Gastroesophageal sphincter (tissue), 4 donors: ENCODE results near the gene PRR12. TPM values are rescaled to one million over a fixed set of nuclear protein-coding genes. Genes with fewer than 3 reads are reported as not detected.

ENCODE experiments used
- ATAC-seq: fragments of 150-250 bp; one replicate; pipeline ENCODE4 v1.9.1; 2016; ENCODE audit warnings: mild to moderate bottlenecking, moderate library complexity
- H3K27ac ChIP-seq, 4 donors: fragments of 200-600 bp; sonication (generic) in 3 of 4; 1 replicate in 3 of 4; 2 replicates in 1 of 4; pipeline ENCODE4 v1.5.1; 2016 to 2019
- H3K27me3 ChIP-seq: fragments of 200-600 bp; sonication (generic); one replicate; pipeline ENCODE4 v1.5.1; 2019
- H3K36me3 ChIP-seq, 2 donors: fragments of 200-600 bp; sonication (generic); one replicate each; pipeline ENCODE4 v1.5.1; 2019; ENCODE audit warnings: control low read depth in 1 of 2
- H3K4me1 ChIP-seq, 3 donors: fragments of 200-600 bp; sonication (generic); 1 replicate in 2 of 3; 2 replicates in 1 of 3; pipeline ENCODE4 v1.5.1; 2016 to 2019; ENCODE audit warnings: control low read depth in 2 of 3
- H3K4me3 ChIP-seq, 2 donors: fragments of 200-600 bp; sonication (generic); one replicate each; pipeline ENCODE4 v1.5.1; 2019; ENCODE audit warnings: mild to moderate bottlenecking in 1 of 2, moderate library complexity in 1 of 2
- H3K9me3 ChIP-seq, 3 donors: fragments of 200-600 bp; sonication (generic); one replicate each; pipeline ENCODE4 v1.5.1; 2017 to 2019; ENCODE audit warnings: control low read depth in 2 of 3
- EP300 ChIP-seq: sonication (generic); formaldehyde crosslinking; IDR thresholded peaks from one replicate; pipeline ENCODE4 v1.6.1; 2017; ENCODE audit warnings: antibody characterized with exemption, mild to moderate bottlenecking
- POLR2A ChIP-seq, 2 donors: fragments of 450-650 bp; IDR thresholded peaks; one replicate each; pipeline ENCODE4 v1.6.1; 2017; ENCODE audit warnings: antibody characterized with exemption in 2 of 2, mild to moderate bottlenecking in 2 of 2, moderate library complexity in 1 of 2
- POLR2AphosphoS5 ChIP-seq: sonication (generic); formaldehyde crosslinking; IDR thresholded peaks from one replicate; pipeline ENCODE4 v1.6.1; 2017; ENCODE audit warnings: antibody characterized with exemption
- WGBS, 2 donors: methylation state at CpG; one replicate each; pipeline ENCODE4 v1.1.5; 2018; ENCODE audit warnings: low coverage in 1 of 2; 5-methylcytosine and 5-hydroxymethylcytosine counted together
- total RNA-seq, 4 donors: library from RNA; depleted of rRNA; stranded (reverse); fragments of >200 nt; gene quantifications; one replicate each; pipeline ENCODE4 v1.1.0, GENCODE V29; 2016
- TF ChIP-seq, protein P1 (sequence below), 4 experiments: fragments of 200-600 bp in 2 of 4; fragments of 450-650 bp in 2 of 4; sonication (generic) in 1 of 4; IDR thresholded peaks; one replicate each; pipeline ENCODE4 v1.5.1; 2017 to 2019; ENCODE audit warnings: antibody characterized with exemption in 4 of 4, mild to moderate bottlenecking in 2 of 4, moderate library complexity in 2 of 4

PRR12 gene
- total RNA-seq, 4 donors from 2014 or later: 9.3 to 24.1 (median 14.8) TPM

DNA sequence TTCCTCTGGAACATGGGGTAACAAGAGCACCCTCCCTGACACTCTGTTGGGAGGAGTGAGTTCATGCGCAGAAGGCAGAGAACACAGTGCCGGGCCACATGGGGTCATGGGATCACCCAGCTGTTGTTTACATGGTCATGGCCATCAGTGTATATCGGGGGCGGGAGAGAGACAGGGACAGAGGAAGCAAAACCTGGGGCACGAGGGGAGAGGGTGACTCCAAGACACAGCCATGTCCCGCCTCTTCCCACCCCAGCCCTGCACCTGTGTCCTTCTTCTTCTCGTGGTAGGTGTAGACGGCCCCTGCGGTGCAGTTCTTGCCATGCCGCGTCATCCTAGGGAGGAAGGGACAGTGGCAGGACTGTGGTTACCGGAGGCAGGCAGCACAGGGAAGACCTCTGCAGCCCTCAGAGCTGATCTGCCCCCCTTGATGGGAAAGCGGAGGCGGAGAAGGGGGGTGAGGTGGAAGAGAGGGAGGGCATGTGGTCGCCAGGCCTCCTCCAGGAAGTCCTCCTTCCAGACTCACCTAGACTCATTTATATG lies 30.6 kb upstream of the PRR12 start:
- peaks cover 0 to 58% of the 10 kb centered on the region in 2 donors for H3K36me3 ChIP-seq
- TF ChIP-seq, protein P1, sequence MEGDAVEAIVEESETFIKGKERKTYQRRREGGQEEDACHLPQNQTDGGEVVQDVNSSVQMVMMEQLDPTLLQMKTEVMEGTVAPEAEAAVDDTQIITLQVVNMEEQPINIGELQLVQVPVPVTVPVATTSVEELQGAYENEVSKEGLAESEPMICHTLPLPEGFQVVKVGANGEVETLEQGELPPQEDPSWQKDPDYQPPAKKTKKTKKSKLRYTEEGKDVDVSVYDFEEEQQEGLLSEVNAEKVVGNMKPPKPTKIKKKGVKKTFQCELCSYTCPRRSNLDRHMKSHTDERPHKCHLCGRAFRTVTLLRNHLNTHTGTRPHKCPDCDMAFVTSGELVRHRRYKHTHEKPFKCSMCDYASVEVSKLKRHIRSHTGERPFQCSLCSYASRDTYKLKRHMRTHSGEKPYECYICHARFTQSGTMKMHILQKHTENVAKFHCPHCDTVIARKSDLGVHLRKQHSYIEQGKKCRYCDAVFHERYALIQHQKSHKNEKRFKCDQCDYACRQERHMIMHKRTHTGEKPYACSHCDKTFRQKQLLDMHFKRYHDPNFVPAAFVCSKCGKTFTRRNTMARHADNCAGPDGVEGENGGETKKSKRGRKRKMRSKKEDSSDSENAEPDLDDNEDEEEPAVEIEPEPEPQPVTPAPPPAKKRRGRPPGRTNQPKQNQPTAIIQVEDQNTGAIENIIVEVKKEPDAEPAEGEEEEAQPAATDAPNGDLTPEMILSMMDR (IDR thresholded peaks at IDR 0.05): no peak
- TF ChIP-seq POLR2A (IDR thresholded peaks at IDR 0.05) (no peak), POLR2AphosphoS5 (no peak), EP300 (no peak)
- no peaks in the 10 kb centered on the region for H3K27me3 ChIP-seq
- H3K27ac ChIP-seq: peak overlapping the region in 1 of 4 donors; percentile 40
- no peak for ATAC-seq
- 67% methylated on average over 1 of the region's 15 CpGs; no CpG with 5 or more reads in 1 of the 2 donors for WGBS, 2 donors
- peaks cover 0 to 40% (median 5%) of the 10 kb centered on the region in 3 donors for H3K4me1 ChIP-seq
- H3K9me3 ChIP-seq: no peaks in the 10 kb centered on the region
- H3K4me3 ChIP-seq: peak overlapping the region in 1 of 2 donors; percentile 2

GRCh38 chr19:49564616-49565045 lies 26.4 kb upstream of the PRR12 start:
- Histone ChIP-seq H3K27ac (no peak overlapping the region), H3K4me3 (no peak overlapping the region), H3K27me3 (no peaks in the 10 kb centered on the region), H3K4me1 (peaks cover 0 to 39% (median 5%) of the 10 kb centered on the region in 3 donors), H3K9me3 (no peaks in the 10 kb centered on the region), H3K36me3 (peaks cover 0 to 17% of the 10 kb centered on the region in 2 donors)
- WGBS, 2 donors: 82 to 88% methylated on average over 2 to 4 of the region's 6 CpGs
- no peak for ATAC-seq
- TF ChIP-seq EP300: no peak
- TF ChIP-seq, protein P1 (IDR thresholded peaks at IDR 0.05): no peak
- no peak for TF ChIP-seq POLR2AphosphoS5
- TF ChIP-seq POLR2A (IDR thresholded peaks at IDR 0.05): no peak

- peak; percentile 51 for ATAC-seq
- TF ChIP-seq POLR2AphosphoS5 (no peak), POLR2A (IDR thresholded peaks at IDR 0.05) (no peak), EP300 (no peak)
- TF ChIP-seq, protein P1 (IDR thresholded peaks at IDR 0.05): no peak
- H3K27me3 ChIP-seq: no peaks in the 10 kb centered on the region
- peaks cover 0 to 11% of the 10 kb centered on the region in 2 donors for H3K36me3 ChIP-seq
- no peak overlapping the region for H3K4me3 ChIP-seq
- H3K9me3 ChIP-seq: no peaks in the 10 kb centered on the region
- 33% methylated on average over 4 of the region's 4 CpGs; no CpG with 5 or more reads in 1 of the 2 donors for WGBS, 2 donors
- peak overlapping the region in 2 of 4 donors; percentile 25 to 40 for H3K27ac ChIP-seq
- H3K4me1 ChIP-seq: peaks cover under 1 to 39% (median 6%) of the 10 kb centered on the region in 3 donors
These were observed 25.7 kb upstream of the PRR12 start for GRCh38 chr19:49565261-49565660.

GRCh38 chr19:49566302-49566701 lies 24.7 kb upstream of the PRR12 start:
- no peak for ATAC-seq
- H3K4me1 ChIP-seq: peaks cover 4 to 41% (median 15%) of the 10 kb centered on the region in 3 donors
- H3K9me3 ChIP-seq: no peaks in the 10 kb centered on the region
- no peaks in the 10 kb centered on the region for H3K27me3 ChIP-seq
- TF ChIP-seq POLR2A (IDR thresholded peaks at IDR 0.05) (no peak), POLR2AphosphoS5 (no peak), EP300 (no peak)
- TF ChIP-seq, protein P1 (IDR thresholded peaks at IDR 0.05): no peak
- WGBS, 2 donors: no CpG with 5 or more reads among the region's 3 CpGs
- no peak overlapping the region for H3K4me3 ChIP-seq
- no peak overlapping the region for H3K27ac ChIP-seq
- peaks cover 0 to 7% of the 10 kb centered on the region in 2 donors for H3K36me3 ChIP-seq

DNA sequence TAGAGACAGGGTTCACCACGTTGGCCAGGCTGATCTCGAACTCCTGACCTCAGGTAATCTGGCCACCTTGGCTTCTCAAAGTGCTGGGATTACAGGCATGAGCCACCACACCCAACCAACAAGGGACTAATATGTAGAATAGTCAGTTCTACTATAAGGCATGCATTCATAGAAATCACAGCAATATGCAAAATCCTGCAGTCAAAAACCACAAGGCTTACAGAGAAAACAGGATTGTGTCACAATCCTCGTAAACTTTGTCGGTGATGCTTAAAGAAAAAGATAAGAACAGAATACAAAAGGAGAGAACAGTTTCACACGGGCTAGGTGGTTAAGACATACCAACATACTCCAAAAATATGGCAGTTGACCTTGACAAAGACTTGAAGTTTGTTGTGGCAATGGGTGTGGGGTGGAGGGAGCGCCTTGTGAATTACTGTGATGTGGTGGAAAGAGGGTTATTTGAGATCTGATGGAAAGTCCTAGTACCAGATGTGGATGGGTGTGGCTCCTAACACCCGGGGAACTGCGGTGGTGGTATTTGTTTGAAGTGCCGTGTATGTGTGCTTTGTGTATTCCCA lies 23.0 kb upstream of the PRR12 start:
- ATAC-seq: no peak
- Histone ChIP-seq H3K36me3 (no peaks in the 10 kb centered on the region), H3K4me1 (peaks cover 4 to 46% (median 15%) of the 10 kb centered on the region in 3 donors), H3K27ac (no peak overlapping the region), H3K4me3 (no peak overlapping the region), H3K27me3 (no peaks in the 10 kb centered on the region), H3K9me3 (no peaks in the 10 kb centered on the region)
- 57 to 67% methylated on average over 8 to 9 of the region's 9 CpGs for WGBS, 2 donors
- TF ChIP-seq, protein P1 (IDR thresholded peaks at IDR 0.05): no peak
- TF ChIP-seq POLR2A (IDR thresholded peaks at IDR 0.05) (no peak), POLR2AphosphoS5 (no peak), EP300 (no peak)
